HG02571 (cell line): ENCODE results near the gene NEDD4L.

Experiments used
- ATAC-seq: cut with Tn5 transposase; IDR thresholded peaks from one replicate; pipeline ENCODE4 v1.9.1; 2021; ENCODE audit warnings: mild to moderate bottlenecking, moderate library complexity; ENCODE audit not compliant: unreplicated experiment

The NEDD4L gene

GRCh38 chr18:58051765-58052460 is 7.9 kb downstream of the NEDD4L start:
- no peak for ATAC-seq

- no peak for ATAC-seq
Observed at GRCh38 chr18:58052960-58053359, 8.9 kb downstream of the NEDD4L start.

GRCh38 chr18:58054041-58054781 is 10.2 kb downstream of the NEDD4L start:
- no peak for ATAC-seq

- no peak for ATAC-seq
Observed at GRCh38 chr18:58055890-58056558, 12.0 kb downstream of the NEDD4L start.

- no peak for ATAC-seq
Observed at GRCh38 chr18:58056852-58057251, 12.8 kb downstream of the NEDD4L start.

- ATAC-seq: no peak
Observed at GRCh38 chr18:58057291-58057965, 13.4 kb downstream of the NEDD4L start.

- no peak for ATAC-seq
Observed at GRCh38 chr18:58058720-58059119, 14.7 kb downstream of the NEDD4L start.

GRCh38 chr18:58060254-58060653 is 16.2 kb downstream of the NEDD4L start:
- ATAC-seq: no peak

GRCh38 chr18:58061349-58061748 is 17.3 kb downstream of the NEDD4L start:
- ATAC-seq: no peak

GRCh38 chr18:58064406-58064998 is 20.5 kb downstream of the NEDD4L start:
- no peak for ATAC-seq

- ATAC-seq: no peak
Observed at GRCh38 chr18:58065956-58066355, 21.9 kb downstream of the NEDD4L start.

- ATAC-seq: no peak
Observed at GRCh38 chr18:58067601-58068000, 23.6 kb downstream of the NEDD4L start.

GRCh38 chr18:58069099-58069498 is 25.1 kb downstream of the NEDD4L start:
- ATAC-seq: no peak

- no peak for ATAC-seq
Observed at GRCh38 chr18:58069721-58070292, 25.8 kb downstream of the NEDD4L start.

- ATAC-seq: no peak
Observed at GRCh38 chr18:58076052-58076451, 32.0 kb downstream of the NEDD4L start.

GRCh38 chr18:58077329-58077728 is 33.3 kb downstream of the NEDD4L start:
- ATAC-seq: no peak

GRCh38 chr18:58078889-58079573 is 35.0 kb downstream of the NEDD4L start:
- no peak for ATAC-seq

GRCh38 chr18:58080451-58080850 is 36.4 kb downstream of the NEDD4L start:
- ATAC-seq: no peak

GRCh38 chr18:58087928-58088690 is 44.1 kb downstream of the NEDD4L start:
- no peak for ATAC-seq
